DOHH2 (cell line): ENCODE results near the gene LATS2.

Experiments
- H3F3A ChIP-seq: fragments of 200-600 bp; sonication (generic), shearing (Covaris generic); 2 replicates; pipeline ENCODE4 v1.6.0; 2016; ENCODE audit warnings: antibody characterized with exemption, mild to moderate bottlenecking; ENCODE audit not compliant: control insufficient read depth, insufficient read depth
- H3K27ac ChIP-seq: fragments of 200-600 bp; sonication (generic); 2 replicates; pipeline ENCODE4 v1.5.1; 2014; ENCODE audit warnings: low read depth, mild to moderate bottlenecking, low read length, moderate library complexity
- H3K27me3 ChIP-seq: fragments of 200-600 bp; sonication (generic); 2 replicates; pipeline ENCODE4 v1.6.1; 2014; ENCODE audit warnings: mild to moderate bottlenecking, low read length, mixed read lengths; ENCODE audit not compliant: control insufficient read depth
- H3K36me3 ChIP-seq: fragments of 200-600 bp; sonication (generic); 2 replicates; pipeline ENCODE4 v1.6.1; 2014; ENCODE audit warnings: mild to moderate bottlenecking, low read length, moderate library complexity, mixed read lengths; ENCODE audit not compliant: control insufficient read depth
- H3K4me1 ChIP-seq: fragments of 200-600 bp; sonication (generic); 2 replicates; pipeline ENCODE4 v1.6.1; 2014; ENCODE audit warnings: mild to moderate bottlenecking, low read length, mixed read lengths; ENCODE audit not compliant: control insufficient read depth
- H3K4me2 ChIP-seq: fragments of 200-600 bp; sonication (generic); 2 replicates; pipeline ENCODE4 v1.6.0; 2014; ENCODE audit warnings: mild to moderate bottlenecking, low read length, moderate library complexity
- H3K4me3 ChIP-seq: fragments of 200-600 bp; sonication (generic); 2 replicates; pipeline ENCODE4 v1.5.1; 2014; ENCODE audit warnings: mild to moderate bottlenecking, low read length, mixed read lengths
- H3K79me2 ChIP-seq: fragments of 200-600 bp; sonication (generic); 2 replicates; pipeline ENCODE4 v1.6.1; 2014; ENCODE audit warnings: mild to moderate bottlenecking, low read length, mixed read lengths; ENCODE audit not compliant: control insufficient read depth
- H3K9me2 ChIP-seq: fragments of 200-600 bp; sonication (generic); replicated peaks from 2 replicates; pipeline ENCODE4 v1.6.1; 2014; ENCODE audit warnings: mild to moderate bottlenecking, low read length, mixed read lengths; ENCODE audit not compliant: control insufficient read depth
- H3K9me3 ChIP-seq: fragments of 200-600 bp; sonication (generic); 2 replicates; pipeline ENCODE4 v1.6.1; 2014; ENCODE audit warnings: antibody characterized with exemption, low read length, mixed read lengths; ENCODE audit not compliant: control insufficient read depth, insufficient read depth
- H4K20me1 ChIP-seq: fragments of 200-600 bp; sonication (generic); 2 replicates; pipeline ENCODE4 v1.6.0; 2014; ENCODE audit warnings: low read depth, mild to moderate bottlenecking, antibody characterized with exemption, low read length, moderate library complexity; ENCODE audit not compliant: control insufficient read depth, insufficient read depth
- CTCF ChIP-seq: fragments of 200-600 bp; sonication (generic); IDR thresholded peaks from one replicate; pipeline ENCODE4 v1.5.1; 2014; ENCODE audit warnings: antibody characterized with exemption, mild to moderate bottlenecking, low read depth, low read length; ENCODE audit not compliant: poor library complexity, severe bottlenecking
- EZH2phosphoT487 ChIP-seq: fragments of 200-600 bp; sonication (generic); IDR thresholded peaks from 2 replicates; pipeline ENCODE4 v1.6.1; 2017; ENCODE audit warnings: borderline replicate concordance, mild to moderate bottlenecking, antibody characterized with exemption, low read length, moderate library complexity, mixed read lengths

Gene LATS2

DNA sequence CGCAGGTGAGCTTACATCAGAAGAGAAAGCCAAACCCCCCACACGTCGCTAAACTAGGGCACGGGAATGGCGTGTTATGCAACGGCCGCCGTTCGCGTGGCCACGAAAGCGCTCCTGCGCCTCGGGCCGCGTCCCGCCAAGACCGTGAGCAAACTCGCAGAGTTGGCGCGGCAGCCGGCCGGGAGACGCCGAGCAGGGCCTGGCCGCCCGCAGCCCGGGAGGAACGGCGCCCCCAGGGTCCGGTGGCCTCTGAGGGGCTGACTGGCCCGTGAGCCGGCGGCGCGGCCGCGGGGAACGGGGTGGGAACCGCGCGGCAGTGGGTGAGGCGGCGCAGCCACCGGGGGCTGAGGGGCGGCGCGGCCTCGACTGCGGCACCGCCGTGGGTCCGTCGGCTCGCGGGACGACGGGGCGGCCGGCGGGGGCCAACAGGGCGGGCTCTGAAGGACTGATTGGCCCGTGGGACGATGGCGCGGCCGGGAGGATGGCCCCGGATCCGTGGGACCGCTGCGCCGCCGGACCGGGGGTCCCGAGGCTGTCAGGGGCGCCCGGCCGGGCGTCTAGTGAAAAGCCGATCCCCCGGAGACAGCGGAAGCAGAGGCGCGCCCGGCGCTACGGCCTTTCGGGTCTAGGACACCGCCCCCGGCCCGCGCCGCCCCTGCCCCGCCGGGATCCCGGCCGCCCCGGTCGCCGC is 903 bp downstream of the LATS2 start:
- Histone ChIP-seq H3K4me3 (no peak overlapping the region), H3K36me3 (no peaks in the 10 kb centered on the region), H3K4me2 (no peak overlapping the region), H3K79me2 (no peaks in the 10 kb centered on the region), H3F3A (no peaks in the 10 kb centered on the region), H3K4me1 (no peaks in the 10 kb centered on the region), H3K9me2 (no peaks in the 10 kb centered on the region), H3K27me3 (peaks cover 7% of the 10 kb centered on the region), H3K27ac (no peak overlapping the region), H3K9me3 (no peaks in the 10 kb centered on the region), H4K20me1 (no peaks in the 10 kb centered on the region)
- TF ChIP-seq EZH2phosphoT487, result no peak

DNA sequence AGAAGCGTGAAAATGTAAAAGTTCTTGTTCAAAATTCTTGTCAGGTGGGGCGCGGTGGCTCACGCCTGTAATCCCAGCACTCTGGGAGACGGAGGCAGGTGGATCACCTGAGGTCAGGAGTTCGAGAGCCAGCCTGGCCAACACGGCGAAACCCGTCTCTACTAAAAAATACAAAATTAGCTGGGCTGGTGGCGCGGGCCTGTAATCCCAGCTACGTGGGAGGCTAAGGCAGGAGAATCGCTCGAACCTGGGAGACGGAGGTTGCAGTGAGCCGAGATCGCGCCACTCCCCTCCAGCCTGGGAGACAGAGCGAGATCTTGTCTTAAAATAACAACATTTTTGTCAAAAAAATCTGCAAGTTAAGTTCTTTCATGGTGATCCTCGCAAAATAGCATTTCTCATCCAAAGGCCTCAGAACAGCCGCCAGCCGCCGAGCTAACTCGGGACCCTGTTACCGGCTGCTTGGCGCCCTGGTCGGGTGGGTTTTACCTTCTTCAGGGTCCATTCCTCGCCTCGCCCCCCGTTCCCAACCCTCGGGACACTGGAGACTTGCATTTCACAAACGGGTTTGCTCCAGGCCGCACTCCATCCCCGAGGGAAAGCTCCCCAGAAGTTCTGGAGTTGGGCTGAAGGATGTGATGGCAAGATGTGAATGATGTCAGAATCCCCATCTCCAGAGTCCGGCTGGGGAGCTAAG is 1.6 kb downstream of the LATS2 start:
- Histone ChIP-seq H3K27ac (no peak overlapping the region), H4K20me1 (no peaks in the 10 kb centered on the region), H3K79me2 (no peaks in the 10 kb centered on the region)

GRCh38 chr13:21058361-21058760 is 3.0 kb downstream of the LATS2 start:
- no peaks in the 10 kb centered on the region for H3K36me3 ChIP-seq
- H3K4me2 ChIP-seq, result no peak overlapping the region
- H4K20me1 ChIP-seq, result no peaks in the 10 kb centered on the region
- peaks cover 7% of the 10 kb centered on the region for H3K27me3 ChIP-seq
- H3K9me3 ChIP-seq, result no peaks in the 10 kb centered on the region
- no peaks in the 10 kb centered on the region for H3K79me2 ChIP-seq
- no peaks in the 10 kb centered on the region for H3K4me1 ChIP-seq
- no peaks in the 10 kb centered on the region for H3K9me2 ChIP-seq
- no peak overlapping the region for H3K4me3 ChIP-seq
- H3K27ac ChIP-seq, result no peak overlapping the region
- TF ChIP-seq EZH2phosphoT487 (no peak), CTCF (no peak)
- no peaks in the 10 kb centered on the region for H3F3A ChIP-seq

More for the DNA sequence above, 1.6 kb downstream of the LATS2 start:
- H3K27me3 ChIP-seq, result peaks cover 7% of the 10 kb centered on the region
- no peak overlapping the region for H3K4me2 ChIP-seq
- no peaks in the 10 kb centered on the region for H3K36me3 ChIP-seq
- TF ChIP-seq EZH2phosphoT487, result no peak
- no peak for TF ChIP-seq CTCF
- no peaks in the 10 kb centered on the region for H3K4me1 ChIP-seq
- H3F3A ChIP-seq, result no peaks in the 10 kb centered on the region
- H3K9me2 ChIP-seq, result no peaks in the 10 kb centered on the region
- no peak overlapping the region for H3K4me3 ChIP-seq
- H3K9me3 ChIP-seq, result no peaks in the 10 kb centered on the region

DNA sequence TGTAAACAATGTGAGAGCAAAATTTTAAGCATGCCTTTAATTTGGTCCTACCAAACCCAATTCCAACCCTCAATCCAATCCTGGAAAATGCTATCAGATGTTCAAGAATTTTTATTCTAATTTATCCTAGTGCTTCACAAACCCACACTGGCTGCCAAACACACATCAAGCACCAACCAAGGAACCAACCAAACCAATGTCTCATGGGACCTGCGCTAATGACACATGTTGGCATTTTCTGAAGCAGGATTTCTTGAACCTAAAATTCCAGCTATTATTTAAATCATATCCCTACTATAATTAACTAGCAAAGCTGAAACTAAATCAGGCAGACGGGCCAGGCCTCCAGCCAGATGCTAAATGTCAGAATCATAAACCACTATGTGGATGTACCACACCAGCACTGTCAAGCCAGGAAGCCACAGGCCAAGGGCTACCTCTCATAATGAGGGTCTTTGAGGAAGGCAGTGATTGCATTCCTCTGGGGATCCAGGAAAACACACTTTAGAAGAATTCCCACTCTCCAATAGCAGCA is 5.8 kb downstream of the LATS2 start:
- Histone ChIP-seq H3F3A (no peaks in the 10 kb centered on the region), H3K36me3 (no peaks in the 10 kb centered on the region), H3K4me1 (no peaks in the 10 kb centered on the region), H3K4me3 (no peak overlapping the region), H3K27ac (no peak overlapping the region), H3K79me2 (no peaks in the 10 kb centered on the region), H4K20me1 (no peaks in the 10 kb centered on the region), H3K9me2 (no peaks in the 10 kb centered on the region), H3K9me3 (no peaks in the 10 kb centered on the region), H3K4me2 (no peak overlapping the region), H3K27me3 (no peaks in the 10 kb centered on the region)
- TF ChIP-seq EZH2phosphoT487 (no peak), CTCF (no peak)
